Measurements from ENCODE around the gene KIRREL1.

DNA sequence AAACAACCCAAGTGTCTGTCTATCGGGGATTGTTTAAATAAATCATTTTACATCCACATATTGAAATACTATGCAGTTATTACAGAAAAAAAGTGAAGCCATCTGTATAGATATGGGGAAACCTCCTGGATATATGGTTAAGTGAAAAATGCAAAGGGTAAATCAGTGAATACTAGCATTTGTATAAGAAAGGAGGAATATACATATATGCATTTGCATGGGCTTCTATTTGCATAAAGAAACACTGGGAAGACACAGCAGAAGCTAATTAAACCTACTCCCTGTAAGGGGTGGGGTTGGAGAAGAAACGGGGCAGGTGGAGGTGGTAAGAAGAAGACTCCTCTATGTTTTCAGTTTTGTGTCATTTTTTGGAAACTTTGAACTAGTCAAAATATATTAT, 16.6 kb upstream of the KIRREL1 start:
- TF ChIP-seq RARB (CRISPR knock-in tag; IDR thresholded peaks at IDR 0.05), result no peak
- no peak for TF ChIP-seq ZFP3 (CRISPR knock-in tag; IDR thresholded peaks at IDR 0.05)
- TF ChIP-seq CSDC2 (CRISPR knock-in tag; IDR thresholded peaks at IDR 0.05), result no peak
- TF ChIP-seq, protein P1, sequence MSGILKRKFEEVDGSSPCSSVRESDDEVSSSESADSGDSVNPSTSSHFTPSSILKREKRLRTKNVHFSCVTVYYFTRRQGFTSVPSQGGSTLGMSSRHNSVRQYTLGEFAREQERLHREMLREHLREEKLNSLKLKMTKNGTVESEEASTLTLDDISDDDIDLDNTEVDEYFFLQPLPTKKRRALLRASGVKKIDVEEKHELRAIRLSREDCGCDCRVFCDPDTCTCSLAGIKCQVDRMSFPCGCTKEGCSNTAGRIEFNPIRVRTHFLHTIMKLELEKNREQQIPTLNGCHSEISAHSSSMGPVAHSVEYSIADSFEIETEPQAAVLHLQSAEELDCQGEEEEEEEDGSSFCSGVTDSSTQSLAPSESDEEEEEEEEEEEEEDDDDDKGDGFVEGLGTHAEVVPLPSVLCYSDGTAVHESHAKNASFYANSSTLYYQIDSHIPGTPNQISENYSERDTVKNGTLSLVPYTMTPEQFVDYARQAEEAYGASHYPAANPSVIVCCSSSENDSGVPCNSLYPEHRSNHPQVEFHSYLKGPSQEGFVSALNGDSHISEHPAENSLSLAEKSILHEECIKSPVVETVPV (CRISPR knock-in tag; IDR thresholded peaks at IDR 0.05), result no peak
- no peak for TF ChIP-seq GLIS3 (CRISPR knock-in tag; IDR thresholded peaks at IDR 0.05)
- TF ChIP-seq ARNTL (CRISPR knock-in tag; IDR thresholded peaks at IDR 0.05; ENCODE audit: borderline replicate concordance, low read depth), result no peak
